NCI-H748 treated with DMSO at 0.1 percent for 48 hours (cell line): ENCODE results near the gene TBRG4.
"Not testable (repeated sequence)": the region's sequence is repeated elsewhere in the genome, so short reads cannot be mapped to it uniquely, and the experiment has no call there.

Source experiments
- DNase-seq: peaks from one replicate; lab custom pipeline; 2025; lab: John Stamatoyannopoulos, UW

The TBRG4 gene

GRCh38 chr7:45116048-45116447 is 4.6 kb upstream of the TBRG4 start:
- no peak for DNase-seq

GRCh38 chr7:45114926-45115325 is 3.4 kb upstream of the TBRG4 start:
- no peak for DNase-seq

- not testable (repeated sequence) for DNase-seq
Observed at GRCh38 chr7:45114257-45114656, 2.8 kb upstream of the TBRG4 start.

GRCh38 chr7:45112648-45113047 is 1.2 kb upstream of the TBRG4 start:
- no peak for DNase-seq

GRCh38 chr7:45108863-45109262 is 2.6 kb downstream of the TBRG4 start:
- no peak for DNase-seq

GRCh38 chr7:45107356-45107755 is 4.1 kb downstream of the TBRG4 start:
- DNase-seq: no peak

GRCh38 chr7:45106820-45107219 is 4.7 kb downstream of the TBRG4 start:
- no peak for DNase-seq

- DNase-seq: no peak
Observed at GRCh38 chr7:45105588-45106188, 5.8 kb downstream of the TBRG4 start.

- no peak for DNase-seq
Observed at GRCh38 chr7:45104844-45105587, 6.5 kb downstream of the TBRG4 start.

GRCh38 chr7:45103958-45104843 is 7.3 kb downstream of the TBRG4 start:
- DNase-seq: no peak

- no peak for DNase-seq
Observed at GRCh38 chr7:45102785-45103712, 8.4 kb downstream of the TBRG4 start.

GRCh38 chr7:45101748-45102147 is 9.7 kb downstream of the TBRG4 start:
- DNase-seq: no peak

- no peak for DNase-seq
Observed at GRCh38 chr7:45100761-45101480, 10.6 kb downstream of the TBRG4 start.

GRCh38 chr7:45099891-45100760 is 11.4 kb downstream of the TBRG4 start:
- DNase-seq: no peak

- no peak for DNase-seq
Observed at GRCh38 chr7:45098983-45099839, 12.3 kb downstream of the TBRG4 start.

- DNase-seq: no peak
Observed at GRCh38 chr7:45092931-45093235, 18.6 kb downstream of the TBRG4 start.

- DNase-seq: no peak
Observed at GRCh38 chr7:45092100-45092930, 19.2 kb downstream of the TBRG4 start.

GRCh38 chr7:45089341-45089891 is 22.1 kb downstream of the TBRG4 start:
- peak; percentile 93 for DNase-seq
